Fibroblast of mammary gland (primary cell): ENCODE results near the gene MED16.
"Not testable (repeated sequence)": the region's sequence is repeated elsewhere in the genome, so short reads cannot be mapped to it uniquely, and the experiment has no call there.

Experiments
- DNase-seq: peaks from one replicate; pipeline ENCODE4 v3.0.0-alpha.2; 2010; ENCODE audit warnings: low read depth
- H3K4me3 ChIP-seq: 2 replicates; pipeline ENCODE4 v1.5.1; 2011; ENCODE audit warnings: low read depth, mild to moderate bottlenecking, low read length, moderate library complexity; ENCODE audit not compliant: control insufficient read depth
- TF ChIP-seq, protein P1 (sequence below): conservative IDR thresholded peaks from 2 replicates; pipeline ENCODE4 v1.5.1; 2011; ENCODE audit warnings: low read depth, low read length, inconsistent platforms; ENCODE audit not compliant: control insufficient read depth, insufficient read depth

Gene MED16

DNA sequence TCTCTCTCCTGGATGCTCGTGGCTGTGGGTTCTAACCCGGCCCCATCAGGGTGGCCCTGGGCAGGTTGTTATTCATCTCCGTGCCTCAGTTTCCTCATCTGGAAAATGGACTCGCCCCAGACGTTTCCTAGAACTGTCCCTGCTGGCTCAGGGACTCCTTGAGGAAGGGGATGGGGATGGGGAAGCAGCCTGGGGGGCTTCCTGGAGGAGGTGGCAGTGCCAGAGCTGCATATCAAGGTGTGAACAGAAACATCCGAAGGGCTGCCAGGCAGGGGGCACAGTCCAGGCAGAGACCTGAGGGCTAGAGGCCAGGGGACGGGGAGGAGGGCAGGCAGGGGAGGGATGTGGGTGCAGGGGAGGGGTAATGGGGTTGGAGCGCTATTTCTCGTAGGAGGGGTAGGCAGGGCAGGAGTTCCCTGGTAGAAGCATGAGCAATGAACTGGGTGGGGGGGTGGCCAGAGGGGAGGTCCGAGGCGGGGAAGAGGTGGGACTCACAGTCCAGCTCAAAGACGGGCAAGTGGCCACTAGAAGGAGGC lies 44.5 kb downstream of the MED16 start:
- TF ChIP-seq, protein P1, sequence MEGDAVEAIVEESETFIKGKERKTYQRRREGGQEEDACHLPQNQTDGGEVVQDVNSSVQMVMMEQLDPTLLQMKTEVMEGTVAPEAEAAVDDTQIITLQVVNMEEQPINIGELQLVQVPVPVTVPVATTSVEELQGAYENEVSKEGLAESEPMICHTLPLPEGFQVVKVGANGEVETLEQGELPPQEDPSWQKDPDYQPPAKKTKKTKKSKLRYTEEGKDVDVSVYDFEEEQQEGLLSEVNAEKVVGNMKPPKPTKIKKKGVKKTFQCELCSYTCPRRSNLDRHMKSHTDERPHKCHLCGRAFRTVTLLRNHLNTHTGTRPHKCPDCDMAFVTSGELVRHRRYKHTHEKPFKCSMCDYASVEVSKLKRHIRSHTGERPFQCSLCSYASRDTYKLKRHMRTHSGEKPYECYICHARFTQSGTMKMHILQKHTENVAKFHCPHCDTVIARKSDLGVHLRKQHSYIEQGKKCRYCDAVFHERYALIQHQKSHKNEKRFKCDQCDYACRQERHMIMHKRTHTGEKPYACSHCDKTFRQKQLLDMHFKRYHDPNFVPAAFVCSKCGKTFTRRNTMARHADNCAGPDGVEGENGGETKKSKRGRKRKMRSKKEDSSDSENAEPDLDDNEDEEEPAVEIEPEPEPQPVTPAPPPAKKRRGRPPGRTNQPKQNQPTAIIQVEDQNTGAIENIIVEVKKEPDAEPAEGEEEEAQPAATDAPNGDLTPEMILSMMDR, result no peak
- no peak overlapping the region for H3K4me3 ChIP-seq
- peak; percentile 29 for DNase-seq

DNA sequence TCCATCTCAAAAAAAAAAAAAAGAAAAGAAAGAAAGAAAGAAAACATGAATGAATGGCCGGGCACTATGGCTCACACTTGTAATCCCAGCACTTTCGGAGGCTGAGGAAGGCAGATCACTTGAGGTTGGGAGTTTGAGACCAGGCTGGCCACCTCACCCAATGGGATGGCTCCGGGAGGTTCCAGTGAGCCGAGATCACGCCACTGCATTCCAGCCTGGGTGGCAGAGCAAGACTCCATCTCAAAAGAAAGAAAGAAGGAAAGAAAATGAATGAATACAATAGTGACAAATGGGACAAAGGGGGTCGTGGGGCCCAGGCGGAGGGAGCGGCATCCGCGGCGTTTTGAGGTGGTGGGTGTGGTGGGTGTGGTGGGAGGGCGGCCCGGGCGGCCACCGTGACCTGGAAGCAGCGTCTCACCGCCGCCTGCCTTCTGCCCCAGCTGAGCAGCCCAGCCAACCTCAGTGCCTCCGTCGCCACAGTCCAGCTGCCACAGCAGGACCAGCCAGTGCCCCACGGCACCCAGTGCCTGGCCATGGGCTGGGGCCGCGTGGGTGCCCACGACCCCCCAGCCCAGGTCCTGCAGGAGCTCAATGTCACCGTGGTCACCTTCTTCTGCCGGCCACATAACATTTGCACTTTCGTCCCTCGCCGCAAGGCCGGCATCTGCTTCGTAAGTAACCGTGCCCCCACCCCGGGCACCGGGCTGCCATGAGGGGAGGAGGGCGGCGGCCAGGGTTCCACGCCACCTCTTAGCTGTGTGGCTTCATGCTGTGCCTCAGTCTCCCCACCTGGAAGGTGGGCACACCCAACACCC lies 47.1 kb downstream of the MED16 start:
- TF ChIP-seq, protein P1, result no peak
- H3K4me3 ChIP-seq, result no peak overlapping the region
- no peak for DNase-seq

DNA sequence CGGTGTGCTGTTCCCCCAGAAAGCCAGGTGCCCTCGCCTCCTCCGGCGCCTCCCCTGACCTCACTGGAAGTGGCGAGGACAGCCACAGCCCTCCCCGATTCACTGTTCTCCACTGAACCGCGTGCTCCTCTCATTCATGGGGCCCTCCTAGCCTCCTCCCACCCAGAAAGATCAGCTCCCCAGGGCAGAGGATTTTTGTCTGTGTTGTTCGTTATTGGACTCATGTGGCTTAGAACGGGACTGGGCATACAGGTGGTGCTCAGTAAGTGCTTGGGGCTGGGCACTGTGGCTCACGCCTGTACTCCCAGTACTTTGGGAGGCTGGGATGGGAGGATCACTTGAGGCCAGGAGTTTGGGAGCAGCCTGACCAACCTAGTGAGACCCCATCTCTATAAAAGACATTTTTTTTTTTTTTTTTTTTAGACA lies 48.4 kb downstream of the MED16 start:
- H3K4me3 ChIP-seq, result no peak overlapping the region
- DNase-seq, result no peak
- TF ChIP-seq, protein P1, result no peak

DNA sequence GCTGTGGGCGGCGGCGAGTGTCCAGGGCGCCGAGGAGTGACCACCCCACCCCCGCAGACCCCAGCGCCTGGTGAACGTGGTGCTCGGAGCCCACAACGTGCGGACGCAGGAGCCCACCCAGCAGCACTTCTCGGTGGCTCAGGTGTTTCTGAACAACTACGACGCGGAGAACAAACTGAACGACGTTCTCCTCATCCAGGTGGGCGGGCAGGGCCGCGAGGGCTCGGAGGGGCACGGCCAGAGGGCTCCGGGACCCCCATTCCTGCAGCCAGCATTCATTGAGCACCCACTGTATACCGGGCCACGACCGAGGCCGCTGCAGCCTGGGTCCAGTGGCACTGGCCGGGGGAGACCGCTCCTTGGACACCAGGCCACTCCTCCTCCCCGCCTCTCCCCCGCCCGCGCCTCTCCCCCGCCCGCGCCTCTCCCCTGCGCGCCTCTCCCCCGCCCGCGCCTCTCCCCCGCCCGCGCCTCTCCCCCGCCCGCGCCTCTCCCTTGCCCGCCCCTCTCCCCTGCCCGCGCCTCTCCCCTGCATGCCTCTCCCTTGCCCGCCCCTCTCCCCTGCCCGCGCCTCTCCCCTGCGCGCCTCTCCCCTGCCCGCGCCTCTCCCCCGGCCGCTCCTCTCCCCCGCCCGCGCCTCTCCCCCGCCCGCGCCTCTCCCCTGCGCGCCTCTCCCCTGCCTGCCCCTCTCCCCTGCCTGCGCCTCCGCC lies 49.0 kb downstream of the MED16 start:
- TF ChIP-seq, protein P1, result no peak
- H3K4me3 ChIP-seq, result no peak overlapping the region
- no peak for DNase-seq

DNA sequence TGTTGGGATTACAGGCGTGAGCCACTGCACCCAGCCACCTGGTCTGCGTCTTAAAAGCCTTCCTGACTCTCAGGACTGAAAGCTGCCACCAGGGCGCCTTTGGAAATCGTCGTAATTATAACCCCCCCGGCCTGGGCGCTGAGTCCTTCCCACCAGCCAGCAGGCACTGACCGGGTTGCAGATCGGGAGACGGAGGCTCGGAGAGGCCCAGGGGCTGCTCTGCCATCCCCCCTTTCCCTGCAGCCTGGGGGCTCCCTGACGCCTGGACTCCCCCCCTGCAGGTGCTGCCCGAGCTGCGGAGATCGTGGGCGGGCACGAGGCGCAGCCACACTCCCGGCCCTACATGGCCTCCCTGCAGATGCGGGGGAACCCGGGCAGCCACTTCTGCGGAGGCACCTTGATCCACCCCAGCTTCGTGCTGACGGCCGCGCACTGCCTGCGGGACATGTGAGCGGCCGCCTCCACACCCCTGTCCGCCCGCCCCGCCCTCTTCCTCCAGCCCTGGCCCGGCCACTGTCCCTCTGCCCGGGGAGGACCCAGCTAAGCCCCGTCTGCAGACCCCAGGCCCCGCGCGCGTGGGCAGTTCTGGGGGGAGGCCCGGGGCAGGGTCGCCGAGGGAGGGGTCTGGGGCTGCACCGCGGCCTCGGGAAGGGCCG lies 49.7 kb downstream of the MED16 start:
- DNase-seq, result no peak
- H3K4me3 ChIP-seq, result no peak overlapping the region
- TF ChIP-seq, protein P1, result no peak

DNA sequence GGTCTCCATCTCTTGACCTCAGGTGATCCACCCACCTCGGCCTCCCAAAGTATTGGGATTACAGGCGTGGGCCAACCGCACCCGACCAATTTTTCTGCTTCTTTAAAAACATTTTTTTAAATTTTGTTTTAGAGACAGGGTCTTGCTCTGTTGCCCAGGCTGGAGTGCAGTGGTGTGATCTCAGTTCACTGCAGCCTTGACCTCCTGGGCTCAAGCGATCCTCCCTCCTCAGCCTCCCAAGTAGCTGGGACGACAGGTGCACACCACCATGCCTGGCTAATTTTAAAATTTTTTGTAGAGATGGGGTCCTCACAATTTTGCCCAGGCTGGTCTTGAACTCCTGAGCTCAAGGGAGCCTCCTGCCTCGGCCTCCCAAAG lies 50.2 kb downstream of the MED16 start:
- not testable (repeated sequence) for H3K4me3 ChIP-seq, DNase-seq
